Cardiac fibroblast (primary cell): ENCODE measurements around the gene MSH6.
A peak's percentile ranks its signal among the peaks of the same experiment; 100 is the strongest.

Experiments
- DNase-seq, 2 donors: peaks; one replicate each; pipeline versions ENCODE4 v3.0.0 to v3.0.0-alpha.2; 2010; ENCODE audit warnings: low read depth in 2 of 2
- H3K4me3 ChIP-seq, 2 donors: replicated peaks in 1 of 2; 1 replicate in 1 of 2; 2 replicates in 1 of 2; pipeline ENCODE4 v1.5.1; 2011; ENCODE audit warnings: low read depth in 2 of 2, low read length in 2 of 2, mild to moderate bottlenecking in 2 of 2, moderate library complexity in 1 of 2
- TF ChIP-seq, protein P1 (sequence below): IDR thresholded peaks from one replicate; pipeline ENCODE4 v1.5.1; 2011; ENCODE audit warnings: low read depth, mild to moderate bottlenecking, low read length, inconsistent platforms

MSH6 gene

DNA sequence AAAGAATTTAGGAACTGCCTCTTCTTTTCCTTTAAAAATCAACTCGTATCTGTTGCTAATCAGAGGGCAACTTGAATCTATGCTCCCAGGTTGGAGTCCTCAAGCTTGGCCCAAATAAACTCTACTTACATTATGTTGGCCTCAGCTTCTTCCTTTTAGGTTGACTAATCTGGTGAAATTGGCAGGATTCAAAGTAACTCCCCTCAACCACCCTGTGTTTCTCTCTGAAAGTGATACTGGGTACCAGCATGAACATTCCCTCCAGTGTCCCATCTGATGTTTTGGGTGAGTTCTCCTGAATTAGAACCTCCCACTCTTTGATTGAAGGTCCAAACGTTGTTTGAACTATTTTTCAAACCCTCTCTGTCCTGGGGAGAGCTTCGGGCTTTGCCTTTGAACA is 41.3 kb upstream of the MSH6 start:
- TF ChIP-seq, protein P1, sequence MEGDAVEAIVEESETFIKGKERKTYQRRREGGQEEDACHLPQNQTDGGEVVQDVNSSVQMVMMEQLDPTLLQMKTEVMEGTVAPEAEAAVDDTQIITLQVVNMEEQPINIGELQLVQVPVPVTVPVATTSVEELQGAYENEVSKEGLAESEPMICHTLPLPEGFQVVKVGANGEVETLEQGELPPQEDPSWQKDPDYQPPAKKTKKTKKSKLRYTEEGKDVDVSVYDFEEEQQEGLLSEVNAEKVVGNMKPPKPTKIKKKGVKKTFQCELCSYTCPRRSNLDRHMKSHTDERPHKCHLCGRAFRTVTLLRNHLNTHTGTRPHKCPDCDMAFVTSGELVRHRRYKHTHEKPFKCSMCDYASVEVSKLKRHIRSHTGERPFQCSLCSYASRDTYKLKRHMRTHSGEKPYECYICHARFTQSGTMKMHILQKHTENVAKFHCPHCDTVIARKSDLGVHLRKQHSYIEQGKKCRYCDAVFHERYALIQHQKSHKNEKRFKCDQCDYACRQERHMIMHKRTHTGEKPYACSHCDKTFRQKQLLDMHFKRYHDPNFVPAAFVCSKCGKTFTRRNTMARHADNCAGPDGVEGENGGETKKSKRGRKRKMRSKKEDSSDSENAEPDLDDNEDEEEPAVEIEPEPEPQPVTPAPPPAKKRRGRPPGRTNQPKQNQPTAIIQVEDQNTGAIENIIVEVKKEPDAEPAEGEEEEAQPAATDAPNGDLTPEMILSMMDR = no peak
- H3K4me3 ChIP-seq = no peak overlapping the region
- DNase-seq = no peak

DNA sequence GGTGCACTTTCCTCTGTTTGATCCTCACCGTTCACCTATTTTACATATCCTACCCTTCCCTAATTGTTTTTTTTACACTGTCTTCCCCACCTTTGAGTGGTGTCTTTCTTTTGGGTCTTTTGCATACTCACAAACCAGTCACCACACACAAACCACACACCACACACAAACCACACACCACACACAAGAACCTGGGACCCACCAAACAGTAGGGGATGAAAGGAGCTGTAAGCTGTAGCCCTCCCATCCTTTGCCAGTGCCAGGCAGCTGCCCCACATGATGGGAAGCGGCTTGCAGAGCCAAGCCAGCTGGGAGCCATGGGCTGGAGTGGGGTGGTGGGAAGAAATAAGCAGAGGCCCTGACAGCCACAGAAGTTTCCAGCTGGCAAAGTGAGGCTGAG is 38.9 kb upstream of the MSH6 start:
- no peak overlapping the region for H3K4me3 ChIP-seq
- TF ChIP-seq, protein P1 = no peak

DNA sequence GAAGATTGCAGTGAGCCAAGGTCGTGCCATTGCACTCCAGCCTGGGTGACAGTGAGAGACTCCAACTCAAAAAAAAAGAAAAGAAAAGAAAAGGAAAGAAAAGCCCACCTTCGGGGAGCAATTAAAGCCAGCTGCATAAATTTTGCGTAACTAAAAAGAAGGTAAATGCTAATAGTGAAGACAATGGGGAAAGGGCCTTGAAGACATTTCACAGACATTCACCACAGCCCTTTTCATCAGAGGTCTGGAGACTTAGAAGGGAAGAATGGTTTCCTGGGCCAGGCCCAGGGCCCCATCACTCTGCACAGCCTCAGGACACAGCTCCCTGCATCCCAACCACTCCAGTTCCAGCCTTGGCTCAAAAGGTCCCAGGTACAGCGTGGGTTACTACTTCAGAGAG is 35.1 kb upstream of the MSH6 start:
- no peak for DNase-seq
- TF ChIP-seq, protein P1 = no peak
- no peak overlapping the region for H3K4me3 ChIP-seq

More for the DNA sequence above, 38.9 kb upstream of the MSH6 start:
- no peak for DNase-seq

DNA sequence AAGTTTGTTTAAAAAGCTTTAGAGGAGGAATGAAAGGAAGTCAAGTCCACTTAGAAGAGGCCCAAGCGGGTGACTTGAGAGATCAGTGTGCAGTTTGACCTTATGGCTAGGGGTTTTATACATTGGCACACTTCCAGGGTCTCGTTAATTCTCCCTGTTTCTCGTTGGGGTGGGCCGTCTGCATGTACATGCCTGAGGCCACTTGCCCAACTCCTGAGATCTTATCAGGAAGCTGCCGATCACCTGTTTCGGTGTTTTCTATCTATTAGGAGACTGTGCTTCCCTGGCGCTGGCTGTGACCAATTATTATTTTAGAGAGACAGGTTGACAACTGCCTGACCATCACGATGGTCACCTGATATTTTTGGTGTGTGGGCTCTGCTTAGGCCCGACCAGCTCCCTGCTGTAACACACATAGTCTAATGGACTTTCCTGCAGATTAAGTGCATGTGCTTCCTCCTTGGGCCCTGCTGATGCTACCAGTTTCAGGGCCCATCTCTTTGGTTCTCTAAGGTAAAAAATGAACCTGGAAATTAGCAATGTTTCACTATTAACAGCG is 31.0 kb upstream of the MSH6 start:
- no peak for DNase-seq
- TF ChIP-seq, protein P1 = no peak

DNA sequence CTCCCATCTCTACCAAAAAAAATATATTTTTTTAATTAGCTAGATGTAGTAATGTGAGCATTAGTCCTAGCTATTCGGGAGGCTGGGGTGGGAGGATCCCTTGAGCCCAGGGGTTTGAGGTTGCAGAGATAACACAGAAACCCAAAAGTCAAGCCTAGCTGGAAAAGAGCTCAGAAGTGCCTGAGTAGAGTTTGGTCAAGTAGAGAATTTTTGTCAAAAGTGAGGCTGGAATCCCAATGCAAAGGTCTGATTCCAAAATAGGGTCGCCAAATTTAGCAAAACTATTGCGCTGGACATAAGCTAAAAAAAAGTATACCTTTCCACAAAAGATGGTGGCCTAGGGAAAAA is 15.5 kb upstream of the MSH6 start:
- TF ChIP-seq, protein P1 = no peak
- DNase-seq = no peak
- H3K4me3 ChIP-seq = no peak overlapping the region

More for the DNA sequence above, 31.0 kb upstream of the MSH6 start:
- no peak overlapping the region for H3K4me3 ChIP-seq

DNA sequence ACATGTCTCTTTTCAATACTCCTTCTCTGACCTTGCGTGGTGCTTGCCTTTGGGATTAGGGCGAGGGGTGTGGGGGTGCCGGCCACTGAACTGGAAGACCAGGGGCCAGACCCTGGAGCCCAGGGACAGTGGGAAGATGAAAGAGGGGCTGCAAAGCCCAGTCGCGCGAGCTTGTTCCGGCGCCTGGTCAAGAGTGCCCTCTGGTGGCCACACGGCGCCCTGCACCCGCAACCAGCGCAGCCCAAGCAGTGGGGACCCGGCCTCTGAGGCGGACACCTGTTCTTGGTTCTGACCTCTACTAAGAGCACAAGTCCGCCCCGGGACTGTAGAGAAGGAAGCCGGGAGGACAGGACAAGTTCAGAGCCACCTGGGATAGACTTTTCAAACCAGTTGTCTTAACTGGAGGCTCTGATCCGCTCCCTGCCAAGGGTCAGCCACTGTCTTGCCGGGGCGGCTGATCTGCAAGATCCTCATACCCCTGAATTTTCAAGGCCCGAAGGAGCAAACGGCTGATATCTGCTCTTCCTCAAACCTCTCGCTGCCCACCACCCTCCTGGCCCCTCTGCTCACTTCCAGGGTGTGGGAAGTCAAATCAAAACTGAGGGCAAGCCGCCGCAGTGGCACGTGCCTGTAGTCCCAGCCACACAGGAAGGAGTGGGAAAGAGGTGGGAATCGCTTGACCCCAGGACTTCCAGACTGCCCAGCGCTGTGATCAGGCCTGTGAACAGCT is 14.9 kb upstream of the MSH6 start:
- H3K4me3 ChIP-seq = no peak overlapping the region
- TF ChIP-seq, protein P1 = peak; percentile 99
- DNase-seq = peak; percentile 55 to 63
